AG08396 (cell line): ENCODE measurements around the gene MDK.

Experiments used
- DNase-seq: peaks from one replicate; pipeline ENCODE4 v3.0.0; 2012; ENCODE audit warnings: low spot score, mixed read lengths

MDK gene

GRCh38 chr11:46404476-46405017, 23.1 kb downstream of the MDK start:
- no peak for DNase-seq

DNA sequence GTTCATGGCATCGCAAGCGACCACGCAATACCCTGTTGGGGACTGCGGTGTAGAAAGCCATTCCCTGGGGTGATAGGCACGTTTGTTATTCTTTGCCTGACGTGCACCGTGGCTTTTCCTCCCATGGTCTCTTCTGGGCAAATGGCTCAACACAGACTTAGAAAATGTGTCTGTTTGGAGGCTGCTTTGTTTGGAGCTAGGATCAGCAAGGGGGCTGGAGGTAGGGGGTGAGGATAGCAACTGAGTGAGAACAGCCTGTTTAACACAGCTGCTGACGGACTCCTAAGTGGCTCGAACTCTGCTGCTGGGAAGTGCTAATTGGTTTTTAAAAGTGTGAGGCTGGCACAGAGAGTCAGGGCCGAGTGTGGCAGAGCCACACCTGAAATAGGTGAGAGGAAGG, 26.2 kb downstream of the MDK start:
- no peak for DNase-seq

DNA sequence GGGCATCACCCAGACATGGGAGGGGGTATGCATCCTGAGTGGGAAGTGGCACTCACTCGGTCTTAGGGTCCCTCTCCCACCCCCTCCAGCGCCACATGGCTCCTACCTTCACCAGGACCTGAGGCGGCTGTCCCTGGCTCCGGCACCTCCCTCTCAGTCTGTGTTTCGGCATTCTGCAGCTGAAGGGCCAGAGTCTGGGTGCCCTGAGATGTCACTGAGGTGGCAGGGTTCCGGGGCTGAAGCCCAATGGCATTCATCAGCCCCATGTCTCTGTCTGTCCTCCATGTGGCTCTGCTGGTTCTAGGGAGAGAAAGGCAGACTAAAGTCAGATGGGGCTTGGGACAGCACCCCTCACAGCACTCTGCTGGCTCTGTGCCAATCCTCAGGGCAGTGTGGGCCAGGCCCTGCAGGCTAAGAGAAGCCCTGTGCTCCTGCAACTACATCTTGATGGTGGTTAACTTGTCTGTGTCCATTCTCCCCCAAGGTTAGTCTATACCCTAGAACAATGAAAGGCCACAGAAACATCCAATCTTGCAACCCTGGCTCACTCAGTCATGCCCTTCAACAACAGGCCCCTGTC, 27.0 kb downstream of the MDK start:
- no peak for DNase-seq

DNA sequence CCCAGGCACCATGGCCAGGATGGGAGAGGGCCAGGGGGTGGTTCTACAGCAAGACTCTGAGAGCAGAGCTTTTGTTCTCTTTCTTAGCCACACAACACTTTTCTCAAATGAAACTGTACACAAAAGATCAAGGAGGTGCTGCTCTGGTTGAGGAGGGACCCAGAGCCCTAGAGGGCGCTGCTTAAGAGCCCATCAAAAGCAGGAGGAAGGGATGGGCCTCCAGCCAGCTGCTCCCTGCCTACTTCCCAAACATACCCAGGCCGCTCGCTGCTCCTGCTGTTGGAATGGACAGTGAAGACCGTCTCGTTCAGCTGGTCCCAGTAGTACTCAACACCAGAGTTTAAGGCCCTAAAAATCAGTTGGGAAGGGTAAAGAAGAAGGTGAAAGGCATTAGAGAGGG, 28.6 kb downstream of the MDK start:
- no peak for DNase-seq

- DNase-seq = no peak
These were observed 32.4 kb downstream of the MDK start for GRCh38 chr11:46413760-46414465.

DNA sequence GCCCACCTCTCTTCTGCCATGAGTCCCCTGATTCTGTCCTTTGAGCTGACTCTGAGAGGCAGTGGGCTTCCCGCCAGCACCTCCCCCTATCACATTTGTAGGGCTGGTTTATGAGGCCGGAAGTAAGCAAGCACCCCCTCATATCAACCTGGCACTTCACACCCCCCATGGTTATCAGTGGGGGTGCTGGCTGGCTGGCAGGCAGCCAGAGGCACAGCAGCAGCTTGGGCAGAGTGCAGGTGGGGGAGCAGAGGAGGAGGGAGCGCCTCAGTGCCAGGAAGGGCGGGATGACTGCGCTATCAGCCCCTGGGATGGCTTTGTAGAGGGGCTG, 33.0 kb downstream of the MDK start:
- DNase-seq = no peak

- no peak for DNase-seq
These were observed 33.4 kb downstream of the MDK start for GRCh38 chr11:46414879-46415278.

- no peak for DNase-seq
These were observed 36.2 kb downstream of the MDK start for GRCh38 chr11:46417711-46418110.

- no peak for DNase-seq
These were observed 37.3 kb downstream of the MDK start for GRCh38 chr11:46418751-46419150.

DNA sequence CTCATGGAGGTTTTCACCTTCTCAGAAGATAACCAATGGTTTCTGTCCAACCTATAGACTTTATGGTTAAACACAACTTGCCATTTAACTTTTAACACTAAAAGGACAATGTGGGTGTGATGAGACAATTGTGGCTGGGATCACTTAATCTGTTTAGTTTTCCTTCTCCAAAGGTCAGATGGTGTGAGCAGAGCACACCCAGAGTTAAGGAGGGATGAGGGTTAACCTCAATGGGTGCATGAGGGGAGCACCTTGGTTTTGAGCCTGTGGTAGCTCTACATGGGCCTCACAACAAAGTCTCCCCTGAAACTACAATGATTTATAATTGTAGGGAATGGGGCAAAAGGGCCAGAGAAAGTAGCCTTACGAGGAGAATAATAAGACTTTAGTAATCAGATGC, 39.0 kb downstream of the MDK start:
- no peak for DNase-seq

DNA sequence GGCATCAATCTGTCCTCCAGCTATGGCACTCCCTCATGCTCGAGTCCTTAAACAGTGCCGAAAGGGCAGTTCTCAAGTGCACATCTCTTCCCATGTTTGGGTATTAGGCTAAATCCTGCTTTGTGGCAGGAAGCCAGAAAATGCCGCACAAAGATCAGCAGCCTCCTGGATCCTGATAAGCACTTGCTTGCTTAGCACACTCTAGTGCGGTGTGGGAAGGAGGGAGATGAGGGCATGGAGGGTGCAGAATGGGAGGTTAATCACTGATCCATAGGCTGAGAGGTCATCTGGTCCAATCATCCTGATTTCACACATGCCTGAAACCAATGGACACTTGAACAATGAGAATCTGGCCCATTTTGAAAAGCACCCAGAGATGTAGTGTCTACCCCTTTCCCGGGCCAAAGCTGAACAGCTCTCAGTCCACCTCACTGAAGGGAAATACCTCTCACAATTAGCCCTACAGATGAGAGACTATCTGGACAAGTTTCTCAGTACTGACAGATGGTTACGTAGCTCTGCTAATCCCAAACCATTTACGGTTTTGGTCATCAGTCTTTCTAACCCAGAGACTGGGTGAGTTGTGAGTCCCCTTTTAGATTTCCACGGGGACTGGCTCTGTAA, 39.9 kb downstream of the MDK start:
- DNase-seq = no peak

- no peak for DNase-seq
These were observed 41.1 kb downstream of the MDK start for GRCh38 chr11:46422588-46422987.

DNA sequence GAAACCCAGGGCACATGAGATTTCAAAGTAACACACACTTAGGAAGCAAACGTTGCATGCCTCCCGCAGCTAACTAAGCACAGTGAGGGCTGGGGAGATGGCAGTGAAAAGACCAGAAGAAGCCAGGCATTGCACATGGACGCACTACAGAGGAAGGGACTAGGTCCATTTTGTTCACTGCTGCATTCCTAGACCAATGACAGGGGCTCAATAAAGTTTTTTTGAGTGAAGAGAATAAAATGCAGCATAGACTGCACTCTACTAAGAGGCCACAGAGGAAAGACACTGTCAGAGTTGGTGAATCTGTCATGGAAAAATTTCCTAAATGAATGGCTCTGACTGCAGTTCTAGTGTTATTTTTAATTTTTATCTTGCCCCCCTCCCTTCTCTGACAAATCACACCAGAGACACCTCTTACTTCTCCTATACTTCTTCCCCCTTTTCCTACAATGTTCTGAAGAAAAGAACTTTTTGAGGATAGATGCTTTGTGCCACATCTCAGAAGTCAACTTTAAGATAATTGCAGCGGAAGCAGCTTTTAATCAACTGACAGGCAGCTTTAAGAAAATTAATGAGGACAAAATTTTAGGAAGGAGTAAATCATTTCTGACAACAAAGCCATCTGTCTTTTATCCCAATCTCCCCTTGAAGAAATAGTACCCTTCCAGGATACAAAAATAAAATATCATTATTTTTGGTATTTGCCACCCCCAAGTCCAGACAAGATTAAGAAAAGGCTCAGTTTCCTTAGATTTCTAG, 44.9 kb downstream of the MDK start:
- DNase-seq = no peak

GRCh38 chr11:46427364-46427763, 45.9 kb downstream of the MDK start:
- no peak for DNase-seq

DNA sequence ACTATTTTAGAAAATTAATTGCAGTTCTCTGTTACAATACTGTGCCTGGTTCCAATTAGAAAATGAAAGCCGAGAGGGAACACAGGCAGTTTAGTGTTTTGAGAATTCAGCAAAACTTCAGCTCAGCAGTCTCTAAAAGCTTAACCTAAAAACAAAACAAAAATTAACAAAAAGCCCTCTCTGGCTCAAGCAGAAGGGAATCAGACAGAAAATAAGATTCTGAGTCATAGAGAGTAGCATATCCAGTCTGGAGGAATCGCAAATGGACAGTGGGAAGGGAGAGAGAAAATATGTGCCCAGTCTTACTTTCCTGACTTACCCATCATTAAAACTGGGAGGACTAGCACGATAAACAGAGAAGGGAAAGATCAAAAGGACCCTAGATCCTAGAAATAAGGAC, 48.2 kb downstream of the MDK start:
- no peak for DNase-seq

DNA sequence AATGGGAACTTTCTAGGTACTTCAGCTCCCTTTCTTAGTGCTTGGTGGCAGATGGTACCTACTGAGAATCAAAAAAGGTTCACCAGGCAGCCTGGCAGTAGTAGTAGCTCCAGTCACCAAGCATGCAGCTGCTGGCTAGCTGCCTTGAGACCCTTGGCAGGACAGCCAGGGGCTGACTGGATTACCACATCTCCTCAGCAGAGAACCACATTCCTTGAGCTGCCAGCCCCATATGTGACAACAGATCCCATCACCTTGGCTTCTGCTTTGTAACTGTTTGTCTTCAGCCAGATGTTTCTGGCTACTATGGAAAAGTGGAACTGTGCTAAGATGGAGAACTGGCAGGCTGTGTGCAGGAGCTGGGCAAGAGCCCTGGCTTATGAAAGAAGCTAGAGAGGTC, 49.7 kb downstream of the MDK start:
- DNase-seq = no peak
